Hematopoietic multipotent progenitor cell treated with erythropoietin and hydrocortisone succinate and interleukin-3 and kit ligand, for 6 days (in vitro differentiated cells): ENCODE results near the gene TREM1.
"Not testable (repeated sequence)": the region's sequence is repeated elsewhere in the genome, so short reads cannot be mapped to it uniquely, and the experiment has no call there.

ENCODE experiments used
- DNase-seq: peaks from one replicate; pipeline ENCODE4 v3.0.0-alpha.2; 2015

TREM1 gene

GRCh38 chr6:41257369-41258195, 28.9 kb downstream of the TREM1 start:
- DNase-seq = no peak

- no peak for DNase-seq
Observed at GRCh38 chr6:41256383-41256782, 30.1 kb downstream of the TREM1 start.

- no peak for DNase-seq
Observed at GRCh38 chr6:41255638-41256246, 30.7 kb downstream of the TREM1 start.

- DNase-seq = no peak
Observed at GRCh38 chr6:41255110-41255509, 31.4 kb downstream of the TREM1 start.

GRCh38 chr6:41252401-41253169, 33.9 kb downstream of the TREM1 start:
- no peak for DNase-seq

- peak; percentile 36 for DNase-seq
Observed at GRCh38 chr6:41247882-41248705, 38.4 kb downstream of the TREM1 start.

GRCh38 chr6:41247288-41247865, 39.1 kb downstream of the TREM1 start:
- DNase-seq = no peak

- DNase-seq = not testable (repeated sequence)
Observed at GRCh38 chr6:41246529-41246928, 40.0 kb downstream of the TREM1 start.

GRCh38 chr6:41239467-41240159, 46.9 kb downstream of the TREM1 start:
- DNase-seq = no peak

GRCh38 chr6:41237128-41237527, 49.4 kb downstream of the TREM1 start:
- DNase-seq = no peak

- DNase-seq = no peak
Observed at GRCh38 chr6:41236276-41236675, 50.2 kb downstream of the TREM1 start.

GRCh38 chr6:41232667-41233066, 53.8 kb downstream of the TREM1 start:
- no peak for DNase-seq

- no peak for DNase-seq
Observed at GRCh38 chr6:41231246-41231645, 55.2 kb downstream of the TREM1 start.

GRCh38 chr6:41229721-41230120, 56.8 kb downstream of the TREM1 start:
- DNase-seq = no peak

- DNase-seq = peak; percentile 44
Observed at GRCh38 chr6:41228616-41229015, 57.9 kb downstream of the TREM1 start.

GRCh38 chr6:41228096-41228495, 58.4 kb downstream of the TREM1 start, which contains the start of gene TREML4:
TREML4 (plus strand) TSS chr6:41228349; CDS start chr6:41228428, 79 bp downstream.
- peak; percentile 70 for DNase-seq

GRCh38 chr6:41226752-41227151, 59.7 kb downstream of the TREM1 start:
- DNase-seq = no peak

- no peak for DNase-seq
Observed at GRCh38 chr6:41224800-41225199, 61.7 kb downstream of the TREM1 start.
